ENCODE data around the gene MEGF9. TPM values are rescaled to one million over a fixed set of nuclear protein-coding genes. Genes with fewer than 3 reads are reported as not detected.

The MEGF9 gene
- total RNA-seq, 5 donors from 2014 or later (not counting 1 experiment from before 2014, with no cell fraction given): 10.4 to 15.5 (median 11.3) TPM

- H3K4me3 Mint-ChIP-seq: no peak overlapping the region
- no peak overlapping the region for H3K27ac ChIP-seq (ENCODE audit: low read length)
These were observed 20.6 kb downstream of the MEGF9 start for GRCh38 chr9:120693700-120694008.

GRCh38 chr9:120692901-120693699, 21.2 kb downstream of the MEGF9 start:
- Mint-ChIP-seq H3K27me3 (no peaks in the 10 kb centered on the region), H3K27ac (no peak overlapping the region), H3K9me3 (no peaks in the 10 kb centered on the region), H3K36me3 (peaks cover 7% of the 10 kb centered on the region), H3K4me3 (no peak overlapping the region), H3K4me1 (peaks cover 23 to 36% (median 34%) of the 10 kb centered on the region in 3 donors)
- no peaks in the 10 kb centered on the region for H3K27me3 ChIP-seq (replicated peaks in 1 of 2; ENCODE audit: control insufficient read depth in 2 of 2, extremely low read depth in 1 of 2, insufficient read depth in 2 of 2, low read length in 1 of 2)
- no peaks in the 10 kb centered on the region for H3K36me3 ChIP-seq (ENCODE audit: control insufficient read depth in 2 of 2, extremely low read depth in 1 of 2, insufficient read depth in 1 of 2, low read length in 1 of 2)
- DNase-seq: no peak
- CTCF ChIA-PET: no interaction called here
- H3K9me3 ChIP-seq: no peaks in the 10 kb centered on the region
- ATAC-seq (replicated peaks in 1 of 4): no peak
- WGBS (ENCODE audit: insufficient coverage): no CpG with 5 or more reads among the region's 1 CpG
- POLR2A ChIA-PET: no interaction called here
- H3K4me1 ChIP-seq (ENCODE audit: control insufficient read depth in 1 of 2, extremely low read depth in 1 of 2, insufficient read depth in 2 of 2, low read length in 2 of 2): no peaks in the 10 kb centered on the region
- H3K27ac ChIP-seq (ENCODE audit: low read length): no peak overlapping the region
- H3K4me3 ChIP-seq (ENCODE audit: control insufficient read depth in 1 of 2, extremely low read depth in 1 of 2, low read length in 1 of 2): no peak overlapping the region

More at GRCh38 chr9:120693700-120694008, 20.6 kb downstream of the MEGF9 start:
- peaks cover 7% of the 10 kb centered on the region for H3K36me3 Mint-ChIP-seq
- no peak for DNase-seq
- no peaks in the 10 kb centered on the region for H3K9me3 ChIP-seq
- no peak overlapping the region for H3K27ac Mint-ChIP-seq
- no peaks in the 10 kb centered on the region for H3K9me3 Mint-ChIP-seq
- H3K4me1 ChIP-seq (ENCODE audit: control insufficient read depth in 1 of 2, extremely low read depth in 1 of 2, insufficient read depth in 2 of 2, low read length in 2 of 2): no peaks in the 10 kb centered on the region
- H3K4me1 Mint-ChIP-seq: peaks cover 23 to 36% (median 34%) of the 10 kb centered on the region in 3 donors
- H3K4me3 ChIP-seq (ENCODE audit: control insufficient read depth in 1 of 2, extremely low read depth in 1 of 2, low read length in 1 of 2): no peak overlapping the region
- POLR2A ChIA-PET: no interaction called here
- H3K27me3 Mint-ChIP-seq: no peaks in the 10 kb centered on the region
- CTCF ChIA-PET: no interaction called here
- no peaks in the 10 kb centered on the region for H3K27me3 ChIP-seq (replicated peaks in 1 of 2; ENCODE audit: control insufficient read depth in 2 of 2, extremely low read depth in 1 of 2, insufficient read depth in 2 of 2, low read length in 1 of 2)
- no peak for ATAC-seq (replicated peaks in 1 of 4)
- H3K36me3 ChIP-seq (ENCODE audit: control insufficient read depth in 2 of 2, extremely low read depth in 1 of 2, insufficient read depth in 1 of 2, low read length in 1 of 2): no peaks in the 10 kb centered on the region

GRCh38 chr9:120690372-120690771, 23.9 kb downstream of the MEGF9 start:
- POLR2A ChIA-PET: no interaction called here

GRCh38 chr9:120689860-120690259, 24.4 kb downstream of the MEGF9 start:
- H3K27ac Mint-ChIP-seq: no peak overlapping the region
- no peaks in the 10 kb centered on the region for H3K27me3 ChIP-seq (replicated peaks in 1 of 2; ENCODE audit: control insufficient read depth in 2 of 2, extremely low read depth in 1 of 2, insufficient read depth in 2 of 2, low read length in 1 of 2)
- H3K4me1 ChIP-seq (ENCODE audit: control insufficient read depth in 1 of 2, extremely low read depth in 1 of 2, insufficient read depth in 2 of 2, low read length in 2 of 2): no peaks in the 10 kb centered on the region
- peaks cover 0 to 2% (median 0%) of the 10 kb centered on the region in 3 donors for H3K9me3 Mint-ChIP-seq
- no peak overlapping the region for H3K4me3 ChIP-seq (ENCODE audit: control insufficient read depth in 1 of 2, extremely low read depth in 1 of 2, low read length in 1 of 2)
- no peaks in the 10 kb centered on the region for H3K27me3 Mint-ChIP-seq
- ChIA-PET POLR2A (no interaction called here), CTCF (no interaction called here)
- DNase-seq (no peak), ATAC-seq (replicated peaks in 1 of 4) (no peak)
- WGBS (ENCODE audit: insufficient coverage): no CpG with 5 or more reads among the region's 3 CpGs
- H3K9me3 ChIP-seq: no peaks in the 10 kb centered on the region
- H3K27ac ChIP-seq (ENCODE audit: low read length): no peak overlapping the region
- peaks cover 9% of the 10 kb centered on the region for H3K36me3 Mint-ChIP-seq
- H3K4me1 Mint-ChIP-seq: peaks cover 20 to 34% (median 22%) of the 10 kb centered on the region in 3 donors
- H3K36me3 ChIP-seq (ENCODE audit: control insufficient read depth in 2 of 2, extremely low read depth in 1 of 2, insufficient read depth in 1 of 2, low read length in 1 of 2): no peaks in the 10 kb centered on the region
- no peak overlapping the region for H3K4me3 Mint-ChIP-seq

More at GRCh38 chr9:120690372-120690771, 23.9 kb downstream of the MEGF9 start:
- ATAC-seq (replicated peaks in 1 of 4) (no peak), DNase-seq (no peak)
- Histone ChIP-seq H3K4me1 (ENCODE audit: control insufficient read depth in 1 of 2, extremely low read depth in 1 of 2, insufficient read depth in 2 of 2, low read length in 2 of 2) (no peaks in the 10 kb centered on the region), H3K9me3 (no peaks in the 10 kb centered on the region), H3K27me3 (replicated peaks in 1 of 2; ENCODE audit: control insufficient read depth in 2 of 2, extremely low read depth in 1 of 2, insufficient read depth in 2 of 2, low read length in 1 of 2) (no peaks in the 10 kb centered on the region), H3K4me3 (ENCODE audit: control insufficient read depth in 1 of 2, extremely low read depth in 1 of 2, low read length in 1 of 2) (no peak overlapping the region), H3K27ac (ENCODE audit: low read length) (no peak overlapping the region), H3K36me3 (ENCODE audit: control insufficient read depth in 2 of 2, extremely low read depth in 1 of 2, insufficient read depth in 1 of 2, low read length in 1 of 2) (no peaks in the 10 kb centered on the region)
- peaks cover 0 to 2% (median 0%) of the 10 kb centered on the region in 3 donors for H3K9me3 Mint-ChIP-seq
- H3K27me3 Mint-ChIP-seq: no peaks in the 10 kb centered on the region
- H3K4me3 Mint-ChIP-seq: no peak overlapping the region
- CTCF ChIA-PET: no interaction called here
- peaks cover 10% of the 10 kb centered on the region for H3K36me3 Mint-ChIP-seq
- H3K27ac Mint-ChIP-seq: no peak overlapping the region
- peaks cover 23 to 35% (median 24%) of the 10 kb centered on the region in 3 donors for H3K4me1 Mint-ChIP-seq

- Mint-ChIP-seq H3K4me1 (peaks cover 11 to 26% (median 17%) of the 10 kb centered on the region in 3 donors), H3K9me3 (peaks cover 0 to 2% (median 0%) of the 10 kb centered on the region in 3 donors), H3K27me3 (no peaks in the 10 kb centered on the region), H3K36me3 (peaks cover 11% of the 10 kb centered on the region), H3K4me3 (no peak overlapping the region), H3K27ac (no peak overlapping the region)
- ATAC-seq (replicated peaks in 1 of 4) (no peak), DNase-seq (no peak)
- Histone ChIP-seq H3K4me1 (ENCODE audit: control insufficient read depth in 1 of 2, extremely low read depth in 1 of 2, insufficient read depth in 2 of 2, low read length in 2 of 2) (no peaks in the 10 kb centered on the region), H3K4me3 (ENCODE audit: control insufficient read depth in 1 of 2, extremely low read depth in 1 of 2, low read length in 1 of 2) (no peak overlapping the region), H3K9me3 (no peaks in the 10 kb centered on the region), H3K27me3 (replicated peaks in 1 of 2; ENCODE audit: control insufficient read depth in 2 of 2, extremely low read depth in 1 of 2, insufficient read depth in 2 of 2, low read length in 1 of 2) (no peaks in the 10 kb centered on the region), H3K27ac (ENCODE audit: low read length) (no peak overlapping the region), H3K36me3 (ENCODE audit: control insufficient read depth in 2 of 2, extremely low read depth in 1 of 2, insufficient read depth in 1 of 2, low read length in 1 of 2) (no peaks in the 10 kb centered on the region)
- 100% methylated on average over 1 of the region's 3 CpGs for WGBS (ENCODE audit: insufficient coverage)
- CTCF ChIA-PET: no interaction called here
- POLR2A ChIA-PET: no interaction called here
These were observed 25.5 kb downstream of the MEGF9 start for GRCh38 chr9:120688758-120689157.

GRCh38 chr9:120683150-120683549, 31.1 kb downstream of the MEGF9 start:
- no CpG with 5 or more reads among the region's 3 CpGs for WGBS (ENCODE audit: insufficient coverage)
- ChIA-PET CTCF (no interaction called here), POLR2A (no interaction called here)
- H3K36me3 Mint-ChIP-seq: peaks cover 36% of the 10 kb centered on the region
- Histone ChIP-seq H3K4me1 (ENCODE audit: control insufficient read depth in 1 of 2, extremely low read depth in 1 of 2, insufficient read depth in 2 of 2, low read length in 2 of 2) (no peaks in the 10 kb centered on the region), H3K27ac (ENCODE audit: low read length) (no peak overlapping the region), H3K4me3 (ENCODE audit: control insufficient read depth in 1 of 2, extremely low read depth in 1 of 2, low read length in 1 of 2) (no peak overlapping the region), H3K9me3 (no peaks in the 10 kb centered on the region), H3K27me3 (replicated peaks in 1 of 2; ENCODE audit: control insufficient read depth in 2 of 2, extremely low read depth in 1 of 2, insufficient read depth in 2 of 2, low read length in 1 of 2) (no peaks in the 10 kb centered on the region), H3K36me3 (ENCODE audit: control insufficient read depth in 2 of 2, extremely low read depth in 1 of 2, insufficient read depth in 1 of 2, low read length in 1 of 2) (no peaks in the 10 kb centered on the region)
- ATAC-seq (replicated peaks in 1 of 4): no peak
- no peak overlapping the region for H3K4me3 Mint-ChIP-seq
- DNase-seq: no peak
- H3K27me3 Mint-ChIP-seq: no peaks in the 10 kb centered on the region
- peaks cover 0 to 18% (median 9%) of the 10 kb centered on the region in 3 donors for H3K4me1 Mint-ChIP-seq
- no peak overlapping the region for H3K27ac Mint-ChIP-seq
- peaks cover 0 to 2% (median 0%) of the 10 kb centered on the region in 3 donors for H3K9me3 Mint-ChIP-seq
